GM18520 (cell line): ENCODE data around the gene TGFBI.

Experiments used
- ATAC-seq: cut with Tn5 transposase; IDR thresholded peaks from one replicate; pipeline ENCODE4 v1.9.1; 2021; ENCODE audit not compliant: unreplicated experiment

Gene TGFBI

DNA sequence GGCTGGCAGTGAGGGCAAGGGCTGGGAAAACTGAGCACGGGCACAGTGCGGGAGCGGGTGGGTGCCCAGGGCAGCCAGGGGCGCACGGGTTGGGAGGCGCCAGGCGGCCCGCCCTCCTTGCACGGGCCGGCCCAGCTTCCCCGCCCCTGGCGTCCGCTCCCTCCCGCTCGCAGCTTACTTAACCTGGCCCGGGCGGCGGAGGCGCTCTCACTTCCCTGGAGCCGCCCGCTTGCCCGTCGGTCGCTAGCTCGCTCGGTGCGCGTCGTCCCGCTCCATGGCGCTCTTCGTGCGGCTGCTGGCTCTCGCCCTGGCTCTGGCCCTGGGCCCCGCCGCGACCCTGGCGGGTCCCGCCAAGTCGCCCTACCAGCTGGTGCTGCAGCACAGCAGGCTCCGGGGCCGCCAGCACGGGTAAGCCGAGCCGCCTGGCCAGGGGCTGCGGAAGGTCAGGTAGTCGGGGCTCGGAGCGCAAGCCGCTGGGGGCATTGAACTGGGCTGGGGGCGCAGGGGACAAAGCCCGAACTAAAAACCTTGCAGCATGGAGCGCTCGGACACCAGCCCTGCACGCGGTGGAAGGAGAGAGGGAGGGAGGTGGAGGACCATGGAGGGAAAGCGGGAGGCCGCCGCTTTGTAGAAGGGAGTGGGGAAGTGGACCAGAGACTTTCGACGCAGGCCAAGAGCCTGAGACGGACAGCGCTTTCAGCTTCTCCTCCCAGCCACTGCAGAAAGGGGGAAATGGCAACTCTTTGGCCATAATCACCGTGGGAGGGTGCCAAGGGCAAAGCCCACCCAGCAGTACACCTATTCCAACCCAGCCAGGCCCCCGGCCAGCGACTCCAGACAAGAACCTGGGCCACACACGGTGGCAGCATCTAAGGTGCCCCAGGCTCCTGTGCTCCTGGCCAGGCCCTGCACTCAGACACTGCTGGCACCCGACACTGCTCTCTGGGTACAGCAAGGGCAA lies at the start of gene TGFBI:
TGFBI (plus strand) TSS at position 207 of the 961 bp plus-strand sequence; CDS start at position 275, 68 bp downstream.
- no peak for ATAC-seq

GRCh38 chr5:135978993-135979392 lies 49.8 kb upstream of the TGFBI start:
- no peak for ATAC-seq

GRCh38 chr5:135979510-135979909 lies 49.3 kb upstream of the TGFBI start:
- ATAC-seq: no peak

DNA sequence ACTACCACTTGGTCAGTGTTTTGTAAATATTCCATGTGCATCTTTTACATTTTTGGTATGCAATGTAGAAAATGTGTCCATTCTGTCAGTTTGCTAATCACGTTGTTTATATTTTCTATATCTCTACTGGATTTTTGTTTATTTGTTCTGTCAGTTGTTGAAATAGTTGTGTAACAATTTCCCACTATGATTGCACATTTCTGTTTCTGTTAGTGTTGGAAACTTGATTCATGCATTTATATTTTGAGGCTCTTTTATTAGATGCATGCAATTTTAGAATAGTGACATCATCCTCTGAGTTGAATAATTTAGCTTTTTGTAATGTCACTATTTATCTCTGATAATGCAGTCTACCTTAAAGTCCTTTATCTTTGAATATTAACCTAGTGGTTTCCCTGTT lies 48.2 kb upstream of the TGFBI start:
- ATAC-seq: no peak

- ATAC-seq: no peak
These were observed 42.8 kb upstream of the TGFBI start for GRCh38 chr5:135985951-135986350.

- ATAC-seq: no peak
These were observed 42.4 kb upstream of the TGFBI start for GRCh38 chr5:135986401-135986800.

GRCh38 chr5:135986891-135987401 lies 41.8 kb upstream of the TGFBI start:
- no peak for ATAC-seq

DNA sequence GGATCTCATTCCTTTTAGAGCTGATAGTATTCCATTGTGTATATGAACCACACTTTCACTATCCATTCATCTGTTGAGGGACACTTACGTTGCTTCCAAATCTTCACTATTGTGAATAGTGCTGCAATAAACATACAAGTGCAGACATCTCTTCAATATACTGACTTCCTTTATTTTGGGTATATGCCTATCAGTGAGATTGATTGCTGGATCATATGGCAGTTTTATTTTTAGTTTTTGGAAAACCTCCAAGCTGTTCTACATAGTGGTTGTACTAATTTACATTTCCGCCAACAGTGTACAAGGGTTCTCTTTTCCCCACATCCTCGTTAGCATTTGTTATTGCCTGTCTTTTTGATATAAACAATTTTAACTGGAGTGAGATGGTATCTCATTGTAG lies 40.2 kb upstream of the TGFBI start:
- no peak for ATAC-seq

- no peak for ATAC-seq
These were observed 39.1 kb upstream of the TGFBI start for GRCh38 chr5:135989686-135990085.

GRCh38 chr5:135990528-135991255 lies 38.1 kb upstream of the TGFBI start:
- no peak for ATAC-seq

DNA sequence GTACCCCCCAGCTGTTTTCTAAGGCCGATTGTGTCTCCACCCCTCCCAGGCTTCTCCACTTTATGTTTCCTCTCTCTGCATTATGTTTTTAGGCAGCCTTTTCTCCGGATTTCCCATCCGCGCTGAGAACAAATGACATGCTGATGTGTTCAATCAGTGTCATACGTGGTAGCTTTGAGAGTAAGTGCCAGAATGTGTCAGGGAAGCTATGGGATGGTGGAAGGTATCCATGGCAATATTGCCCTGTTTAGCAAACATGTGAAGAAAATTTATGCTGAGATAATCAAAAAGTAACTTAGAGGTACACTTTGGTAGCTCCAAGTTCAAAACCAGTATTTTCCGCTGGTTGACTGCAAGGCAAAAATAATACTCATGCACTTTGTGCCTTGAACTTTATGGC lies 37.4 kb upstream of the TGFBI start:
- ATAC-seq: no peak

- ATAC-seq: no peak
These were observed 35.4 kb upstream of the TGFBI start for GRCh38 chr5:135993335-135993879.

DNA sequence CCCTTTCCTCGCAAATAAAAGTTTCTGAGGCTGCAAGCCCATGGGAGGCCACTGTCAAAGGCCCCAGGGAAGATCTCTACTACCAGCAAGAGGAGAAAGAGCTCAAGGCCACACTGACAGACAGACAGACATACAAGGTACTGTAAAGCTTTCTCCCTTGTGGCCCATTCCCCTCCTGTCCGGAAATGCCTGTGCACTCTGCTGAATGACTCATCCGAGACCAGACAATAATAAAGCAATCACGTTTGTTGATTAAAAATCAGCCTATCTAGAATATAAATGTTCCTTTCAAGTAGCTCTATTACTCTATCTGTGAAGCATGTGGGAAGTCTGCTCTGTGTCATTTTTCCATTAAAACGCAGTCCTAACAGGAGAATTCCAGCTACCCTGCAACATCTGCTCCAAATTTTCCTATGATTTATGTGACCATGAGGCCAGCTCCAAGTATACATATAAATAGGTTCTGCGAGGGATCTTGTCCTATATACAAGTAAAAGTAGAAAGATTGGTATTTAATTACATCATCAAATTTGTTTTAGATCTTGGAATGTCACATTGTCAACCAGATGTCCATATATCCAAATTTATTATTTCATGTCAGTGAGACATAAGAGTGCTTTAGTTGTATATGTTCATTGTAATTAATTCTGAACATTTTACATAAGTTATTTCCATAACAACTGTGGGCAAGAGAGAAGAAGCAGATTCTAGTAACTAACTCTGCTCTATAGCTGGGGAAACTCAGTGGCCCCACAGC lies 34.7 kb upstream of the TGFBI start:
- no peak for ATAC-seq

- ATAC-seq: no peak
These were observed 32.8 kb upstream of the TGFBI start for GRCh38 chr5:135995976-135996375.

GRCh38 chr5:135996611-135997010 lies 32.2 kb upstream of the TGFBI start:
- no peak for ATAC-seq

DNA sequence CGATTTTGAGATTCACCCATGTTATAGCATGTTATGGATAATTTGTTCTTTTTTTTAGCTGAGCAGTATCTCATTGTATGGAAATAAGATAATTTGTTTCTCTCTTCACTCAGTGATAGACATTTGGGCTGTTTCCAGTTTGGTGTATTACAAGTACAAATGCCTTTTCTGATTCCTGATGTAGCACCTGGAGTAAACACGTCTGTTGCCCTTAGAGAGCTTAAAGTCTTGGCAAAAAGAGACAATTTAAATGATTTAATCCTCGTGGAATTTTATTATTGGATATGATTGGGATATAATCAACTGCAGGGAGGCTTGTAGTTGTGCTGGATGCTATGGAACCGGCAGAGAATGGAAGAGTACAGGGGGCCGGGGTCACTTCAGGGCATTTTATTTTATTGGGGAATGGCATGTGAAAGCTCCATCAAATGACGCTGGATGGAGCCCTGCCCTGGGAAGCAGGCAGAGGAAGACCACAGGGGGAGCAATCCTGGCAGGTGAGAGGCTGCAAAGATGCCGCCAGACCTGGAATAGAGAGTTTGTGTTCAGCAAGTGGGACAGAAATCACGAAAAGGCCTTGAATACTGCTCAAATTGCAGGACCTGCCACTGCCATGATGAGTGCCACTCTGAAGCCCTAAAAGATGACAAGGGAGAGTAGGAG lies 31.0 kb upstream of the TGFBI start:
- no peak for ATAC-seq

GRCh38 chr5:135998889-135999288 lies 29.9 kb upstream of the TGFBI start:
- no peak for ATAC-seq

DNA sequence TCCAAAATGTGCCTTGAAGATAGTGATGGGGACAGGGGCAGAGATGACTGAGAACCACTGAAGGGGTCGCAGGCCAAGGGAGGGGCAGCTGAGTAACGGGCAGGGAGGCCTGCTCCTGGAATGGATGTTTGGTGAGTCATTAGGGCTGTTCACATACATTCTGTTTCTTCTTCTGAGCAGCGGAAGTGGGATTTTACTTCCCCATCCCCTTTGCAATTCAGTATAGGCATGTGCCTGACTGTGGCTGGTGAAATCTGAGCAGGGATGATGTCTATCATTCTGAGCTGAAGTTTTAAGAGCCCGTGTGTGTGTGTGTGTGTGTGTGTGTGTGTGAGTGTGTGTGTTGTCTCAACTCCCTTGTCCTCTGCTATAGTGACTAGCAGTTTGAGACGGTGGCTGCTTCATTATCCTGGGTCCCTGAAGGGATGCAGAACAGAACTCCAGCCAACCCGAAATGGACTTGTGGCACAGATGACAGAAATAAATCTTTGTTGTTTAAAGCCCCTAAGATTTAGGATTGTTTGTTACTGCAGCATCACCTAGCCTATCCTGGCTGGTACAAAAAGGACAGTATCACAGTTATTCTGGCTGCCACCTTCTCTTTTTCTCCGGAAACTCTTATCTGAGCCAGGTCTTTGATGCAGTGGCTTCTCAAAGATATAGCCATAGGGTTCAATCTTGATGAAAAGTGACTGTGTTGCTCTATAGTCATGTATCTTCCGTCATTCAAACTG lies 29.2 kb upstream of the TGFBI start:
- no peak for ATAC-seq

DNA sequence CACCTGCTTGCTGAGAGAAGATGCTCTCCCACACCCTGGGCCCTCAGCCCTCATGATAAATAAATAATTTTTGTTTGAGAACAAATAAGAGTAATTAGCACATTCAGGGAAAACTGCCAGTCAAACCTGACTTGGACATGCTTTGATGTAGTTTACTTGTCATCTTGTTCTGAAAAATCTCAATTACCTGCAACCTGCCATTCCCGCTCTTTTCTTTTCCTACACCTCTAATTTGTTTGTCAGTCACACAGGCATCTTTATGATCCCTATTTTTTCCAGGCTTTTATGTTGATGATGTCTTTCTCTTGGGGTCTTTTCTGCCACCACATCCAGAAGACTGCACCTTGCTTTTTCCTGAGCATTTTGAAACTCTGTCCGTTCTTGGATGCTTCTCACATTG lies 28.6 kb upstream of the TGFBI start:
- no peak for ATAC-seq

DNA sequence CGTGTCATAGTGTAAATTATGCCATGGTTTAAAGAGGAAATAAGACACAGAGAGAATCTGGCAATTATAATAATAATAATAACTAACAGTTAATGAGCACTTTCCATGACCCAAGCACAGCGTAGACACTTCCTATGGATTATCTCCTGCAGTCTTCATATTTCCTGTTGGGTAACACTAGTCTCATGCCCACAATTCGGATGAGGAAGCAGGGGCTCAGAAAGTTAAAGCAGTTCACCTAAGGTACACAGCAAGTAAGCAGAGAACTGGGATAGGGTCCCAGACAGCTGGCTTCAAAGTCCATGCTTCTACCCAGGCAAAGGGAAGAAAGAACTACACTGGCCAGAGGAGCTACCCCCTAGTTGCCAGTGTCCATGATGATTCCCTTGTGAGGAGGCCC lies 27.9 kb upstream of the TGFBI start:
- no peak for ATAC-seq
